ENCODE measurements around the gene ATIC.

DNA sequence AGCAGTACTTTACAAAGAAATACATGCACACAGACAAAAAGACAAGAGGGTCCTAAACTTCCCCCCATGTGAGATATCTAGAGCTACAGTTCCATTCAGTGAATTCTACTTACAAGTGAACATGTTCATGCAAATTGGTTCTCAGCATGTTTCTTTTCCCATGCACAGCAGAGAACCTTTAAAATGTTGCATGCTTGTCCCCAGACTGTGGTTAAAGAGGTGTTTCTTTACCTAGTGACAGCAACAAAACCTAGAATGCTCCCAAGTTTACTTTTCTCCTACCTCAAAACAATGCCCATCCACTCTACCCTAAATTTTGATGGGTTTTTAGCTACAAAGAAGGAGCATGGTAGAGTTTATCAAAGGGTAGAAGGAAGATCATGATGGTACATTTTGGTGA lies 80.3 kb downstream of the ATIC start:
- TF ChIP-seq, protein P1, sequence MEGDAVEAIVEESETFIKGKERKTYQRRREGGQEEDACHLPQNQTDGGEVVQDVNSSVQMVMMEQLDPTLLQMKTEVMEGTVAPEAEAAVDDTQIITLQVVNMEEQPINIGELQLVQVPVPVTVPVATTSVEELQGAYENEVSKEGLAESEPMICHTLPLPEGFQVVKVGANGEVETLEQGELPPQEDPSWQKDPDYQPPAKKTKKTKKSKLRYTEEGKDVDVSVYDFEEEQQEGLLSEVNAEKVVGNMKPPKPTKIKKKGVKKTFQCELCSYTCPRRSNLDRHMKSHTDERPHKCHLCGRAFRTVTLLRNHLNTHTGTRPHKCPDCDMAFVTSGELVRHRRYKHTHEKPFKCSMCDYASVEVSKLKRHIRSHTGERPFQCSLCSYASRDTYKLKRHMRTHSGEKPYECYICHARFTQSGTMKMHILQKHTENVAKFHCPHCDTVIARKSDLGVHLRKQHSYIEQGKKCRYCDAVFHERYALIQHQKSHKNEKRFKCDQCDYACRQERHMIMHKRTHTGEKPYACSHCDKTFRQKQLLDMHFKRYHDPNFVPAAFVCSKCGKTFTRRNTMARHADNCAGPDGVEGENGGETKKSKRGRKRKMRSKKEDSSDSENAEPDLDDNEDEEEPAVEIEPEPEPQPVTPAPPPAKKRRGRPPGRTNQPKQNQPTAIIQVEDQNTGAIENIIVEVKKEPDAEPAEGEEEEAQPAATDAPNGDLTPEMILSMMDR (IDR thresholded peaks at IDR 0.05 in 2 of 3, conservative IDR thresholded peaks at IDR 0.05 in 1 of 3; ENCODE audit: borderline replicate concordance in 1 of 3, insufficient read depth in 1 of 3, low read depth in 2 of 3, low read length in 2 of 3): no peak
- TF ChIP-seq SP1 (IDR thresholded peaks at IDR 0.05; ENCODE audit: low read depth): no peak
- no peak for TF ChIP-seq EZH2phosphoT487 (IDR thresholded peaks at IDR 0.05; ENCODE audit: borderline replicate concordance)
- TF ChIP-seq, protein P2, sequence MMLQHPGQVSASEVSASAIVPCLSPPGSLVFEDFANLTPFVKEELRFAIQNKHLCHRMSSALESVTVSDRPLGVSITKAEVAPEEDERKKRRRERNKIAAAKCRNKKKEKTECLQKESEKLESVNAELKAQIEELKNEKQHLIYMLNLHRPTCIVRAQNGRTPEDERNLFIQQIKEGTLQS (IDR thresholded peaks at IDR 0.05): no peak
- no peak for TF ChIP-seq EGR1 (IDR thresholded peaks at IDR 0.05; ENCODE audit: low read depth)
- no peak for TF ChIP-seq CBX3 (IDR thresholded peaks at IDR 0.05; ENCODE audit: low read depth)

All from HCT116 (cell line).